Immature natural killer cell (primary cell): ENCODE results near the gene IFITM5. TPM values are rescaled to one million over a fixed set of nuclear protein-coding genes. Genes with fewer than 3 reads are reported as not detected.
"Not testable (repeated sequence)": the region's sequence is repeated elsewhere in the genome, so short reads cannot be mapped to it uniquely, and the experiment has no call there.

Experiments used
- DNase-seq, 3 donors: peaks; one replicate each; pipeline ENCODE4 v3.0.0; 2022; ENCODE audit warnings: mixed read lengths in 1 of 3
- H3K27ac Mint-ChIP-seq, 6 donors: one replicate each; pipeline ENCODE4 v1.8.0; 2020; ENCODE audit warnings: mixed read lengths in 6 of 6, mild to moderate bottlenecking in 5 of 6, inconsistent platforms in 4 of 6, moderate library complexity in 3 of 6
- H3K27me3 Mint-ChIP-seq, 3 donors: one replicate each; pipeline ENCODE4 v1.8.0; 2020 to 2021; ENCODE audit warnings: low read depth in 3 of 3, mild to moderate bottlenecking in 3 of 3, mixed read lengths in 3 of 3, moderate library complexity in 3 of 3, inconsistent platforms in 1 of 3
- H3K36me3 Mint-ChIP-seq, 3 donors: one replicate each; pipeline ENCODE4 v1.8.0; 2020; ENCODE audit warnings: mixed read lengths in 3 of 3, inconsistent platforms in 2 of 3, mild to moderate bottlenecking in 2 of 3
- H3K4me1 Mint-ChIP-seq, 2 donors: one replicate each; pipeline ENCODE4 v1.8.0; 2020; ENCODE audit warnings: inconsistent platforms in 2 of 2, mild to moderate bottlenecking in 2 of 2, mixed read lengths in 2 of 2, moderate library complexity in 1 of 2
- H3K4me3 Mint-ChIP-seq, 5 donors: one replicate each; pipeline ENCODE4 v1.8.0; 2020; ENCODE audit warnings: mild to moderate bottlenecking in 5 of 5, mixed read lengths in 5 of 5, inconsistent platforms in 3 of 5, moderate library complexity in 3 of 5
- H3K9me3 Mint-ChIP-seq, 6 donors: one replicate each; pipeline ENCODE4 v1.8.0; 2020; ENCODE audit warnings: mild to moderate bottlenecking in 6 of 6, mixed read lengths in 6 of 6, inconsistent platforms in 4 of 6, moderate library complexity in 3 of 6
- polyA plus RNA-seq, 3 donors: library from polyadenylated mRNA; unstranded; fragments of 300-500 nt; fragmentation: Illumina TruSeq; gene quantifications; one replicate each; pipeline ENCODE4 v1.2.3, GENCODE V29; 2021

Gene IFITM5
- polyA plus RNA-seq, 3 donors from 2014 or later = not detected

DNA sequence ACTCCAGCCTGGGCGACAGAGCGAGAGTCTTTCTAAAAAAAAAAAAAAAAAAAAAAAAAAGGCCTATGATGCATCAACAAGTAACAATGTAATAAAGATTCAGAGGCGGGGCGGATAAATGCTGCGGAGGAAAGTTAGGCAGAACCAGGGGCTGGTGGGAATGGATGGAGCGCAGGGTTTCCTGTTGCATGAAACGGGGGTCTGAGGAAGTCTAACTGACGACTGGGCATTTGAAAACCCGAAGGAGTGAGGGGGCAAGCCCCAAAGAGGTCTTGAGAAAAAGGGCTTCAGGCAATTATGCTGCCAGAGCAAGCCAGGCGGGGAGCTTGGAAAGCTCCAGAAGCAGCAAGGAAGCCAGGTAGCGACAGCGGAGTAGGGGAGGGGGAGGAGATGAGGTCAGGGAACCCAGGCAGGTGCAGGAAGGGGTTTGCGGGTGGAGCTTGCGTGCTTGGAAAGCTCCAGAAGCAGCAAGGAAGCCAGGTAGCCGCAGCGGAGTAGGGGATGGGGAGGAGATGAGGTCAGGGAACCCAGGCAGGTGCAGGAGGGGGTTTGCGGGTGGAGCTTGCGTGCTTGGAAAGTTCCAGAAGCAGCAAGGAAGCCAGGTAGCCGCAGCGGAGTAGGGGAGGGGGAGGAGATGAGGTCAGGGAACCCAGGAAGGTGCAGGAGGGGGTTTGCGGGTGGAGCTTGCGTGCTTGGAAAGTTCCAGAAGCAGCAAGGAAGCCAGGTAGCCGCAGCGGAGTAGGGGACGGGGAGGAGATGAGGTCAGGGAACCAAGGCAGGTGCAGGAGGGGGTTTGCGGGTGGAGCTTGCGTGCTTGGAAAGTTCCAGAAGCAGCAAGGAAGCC, 12.1 kb downstream of the IFITM5 start:
- H3K36me3 Mint-ChIP-seq, DNase-seq, H3K9me3 Mint-ChIP-seq: not testable (repeated sequence)
- Mint-ChIP-seq H3K4me1 (peaks cover 44 to 49% of the 10 kb centered on the region in 2 donors), H3K27me3 (peaks cover 8 to 15% (median 9%) of the 10 kb centered on the region in 3 donors), H3K27ac (peak overlapping the region; percentile 9 to 94 (median 78)), H3K4me3 (peak overlapping the region; percentile 84 to 90 (median 88))

DNA sequence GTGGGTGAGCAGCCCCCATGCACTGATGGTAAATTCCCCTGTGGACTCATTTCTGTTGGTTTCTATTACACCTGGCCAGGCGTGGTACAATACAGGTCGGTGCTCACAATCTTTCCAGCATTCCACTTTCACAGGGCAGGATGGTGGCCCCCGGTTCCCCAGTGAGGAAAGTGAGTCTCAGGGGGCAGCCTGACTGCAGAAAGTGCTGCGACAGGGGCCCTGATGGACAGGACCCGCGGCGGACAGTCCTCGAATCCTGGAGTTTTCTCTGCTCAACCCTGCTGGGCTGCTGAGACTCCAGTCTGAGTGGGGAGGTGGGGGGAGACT, 13.5 kb downstream of the IFITM5 start:
- peak overlapping the region in 1 of 5 donors; percentile 38 for H3K4me3 Mint-ChIP-seq

DNA sequence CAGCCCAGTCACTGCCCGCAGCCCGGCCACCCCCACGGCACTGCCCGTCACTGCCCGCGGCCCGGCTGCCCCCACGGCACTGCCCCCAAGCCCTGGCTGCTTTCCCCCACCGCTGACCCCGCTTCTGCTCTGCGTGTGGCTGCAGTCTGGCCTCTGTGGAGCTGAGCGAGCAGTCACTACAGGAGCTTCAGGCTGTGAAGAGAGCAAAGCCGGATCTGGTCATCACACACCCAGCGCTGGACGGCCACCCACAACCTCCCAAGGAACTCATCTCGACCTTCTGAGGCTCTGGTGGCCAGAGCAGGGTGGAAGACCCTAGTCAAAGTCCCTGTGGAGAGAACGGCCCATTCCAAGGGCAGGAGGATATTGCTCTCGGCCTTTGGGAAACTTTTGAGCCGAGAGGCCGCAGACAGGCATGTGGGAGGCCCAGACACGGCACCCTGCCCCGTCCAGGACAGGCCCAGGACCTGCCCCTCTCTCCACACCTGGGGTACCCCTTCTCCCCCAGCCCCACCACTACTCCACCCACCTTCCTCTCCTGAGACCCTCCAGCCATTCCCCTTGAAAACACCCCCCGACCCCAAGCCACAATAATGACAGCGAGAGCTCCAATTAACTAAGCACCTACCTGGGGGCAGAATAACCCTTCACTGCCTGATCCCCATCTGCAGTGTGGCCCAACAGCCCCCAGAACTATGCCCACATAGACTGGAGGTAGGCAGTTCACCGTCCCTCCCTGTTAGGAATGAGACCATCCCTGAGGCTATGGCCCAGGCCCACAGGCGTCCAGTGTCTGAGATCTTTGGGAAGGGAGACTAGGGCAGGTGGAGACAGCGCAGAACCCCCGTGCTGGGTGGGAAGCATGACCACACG, 14.1 kb downstream of the IFITM5 start:
- no peak for DNase-seq
- peaks cover 4 to 5% (median 4%) of the 10 kb centered on the region in 3 donors for H3K36me3 Mint-ChIP-seq
- no peak overlapping the region for H3K27ac Mint-ChIP-seq
- H3K4me3 Mint-ChIP-seq = peak overlapping the region in 1 of 5 donors; percentile 38
- H3K27me3 Mint-ChIP-seq = peaks cover 12 to 23% (median 16%) of the 10 kb centered on the region in 3 donors
- H3K9me3 Mint-ChIP-seq = no peaks in the 10 kb centered on the region
- peaks cover 49 to 53% of the 10 kb centered on the region in 2 donors for H3K4me1 Mint-ChIP-seq

More for the DNA sequence above, 13.5 kb downstream of the IFITM5 start:
- no peak for DNase-seq
- Mint-ChIP-seq H3K9me3 (no peaks in the 10 kb centered on the region), H3K4me1 (peaks cover 51 to 56% of the 10 kb centered on the region in 2 donors), H3K27ac (peak overlapping the region in 1 of 6 donors; percentile 72), H3K36me3 (peaks cover 4 to 5% (median 4%) of the 10 kb centered on the region in 3 donors), H3K27me3 (peaks cover 10 to 21% (median 16%) of the 10 kb centered on the region in 3 donors)

DNA sequence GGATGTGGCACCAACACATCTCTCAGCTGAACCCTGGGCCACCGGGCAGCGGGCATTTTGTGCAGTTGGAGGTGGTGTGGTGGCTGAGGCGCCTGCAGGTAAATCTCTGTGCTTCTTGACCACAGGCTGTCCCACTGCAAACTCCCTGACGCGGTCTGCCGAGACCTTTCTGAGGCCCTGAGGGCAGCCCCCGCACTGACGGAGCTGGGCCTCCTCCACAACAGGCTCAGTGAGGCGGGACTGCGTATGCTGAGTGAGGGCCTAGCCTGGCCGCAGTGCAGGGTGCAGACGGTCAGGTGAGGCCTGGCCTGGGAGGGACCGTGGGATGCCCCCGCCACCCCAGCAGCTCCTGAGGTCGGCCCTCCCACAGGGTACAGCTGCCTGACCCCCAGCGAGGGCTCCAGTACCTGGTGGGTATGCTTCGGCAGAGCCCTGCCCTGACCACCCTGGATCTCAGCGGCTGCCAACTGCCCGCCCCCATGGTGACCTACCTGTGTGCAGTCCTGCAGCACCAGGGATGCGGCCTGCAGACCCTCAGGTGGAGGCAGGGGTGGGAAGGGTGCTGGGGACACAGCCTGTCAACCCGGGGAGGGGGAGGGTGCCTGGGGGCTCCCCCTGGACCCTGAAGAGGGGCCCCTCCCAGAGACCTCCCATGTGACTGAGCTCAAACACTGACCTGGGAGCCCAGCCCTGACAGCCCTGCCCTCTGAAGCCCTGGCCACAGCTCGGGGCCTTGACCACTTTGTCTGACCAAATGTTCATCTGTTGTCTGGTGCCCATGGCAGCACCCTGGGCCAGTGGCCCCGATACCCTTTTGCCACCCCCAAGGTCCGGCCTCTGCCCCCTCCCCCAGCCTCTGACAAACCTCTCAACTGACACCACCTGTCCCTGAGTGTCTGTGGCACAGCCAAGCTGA, 15.0 kb downstream of the IFITM5 start:
- H3K4me3 Mint-ChIP-seq = no peak overlapping the region
- no peak overlapping the region for H3K27ac Mint-ChIP-seq
- H3K27me3 Mint-ChIP-seq = peaks cover 12 to 22% (median 16%) of the 10 kb centered on the region in 3 donors
- no peak for DNase-seq
- H3K36me3 Mint-ChIP-seq = peaks cover 4 to 5% (median 4%) of the 10 kb centered on the region in 3 donors
- no peaks in the 10 kb centered on the region for H3K9me3 Mint-ChIP-seq
- peaks cover 42 to 47% of the 10 kb centered on the region in 2 donors for H3K4me1 Mint-ChIP-seq

DNA sequence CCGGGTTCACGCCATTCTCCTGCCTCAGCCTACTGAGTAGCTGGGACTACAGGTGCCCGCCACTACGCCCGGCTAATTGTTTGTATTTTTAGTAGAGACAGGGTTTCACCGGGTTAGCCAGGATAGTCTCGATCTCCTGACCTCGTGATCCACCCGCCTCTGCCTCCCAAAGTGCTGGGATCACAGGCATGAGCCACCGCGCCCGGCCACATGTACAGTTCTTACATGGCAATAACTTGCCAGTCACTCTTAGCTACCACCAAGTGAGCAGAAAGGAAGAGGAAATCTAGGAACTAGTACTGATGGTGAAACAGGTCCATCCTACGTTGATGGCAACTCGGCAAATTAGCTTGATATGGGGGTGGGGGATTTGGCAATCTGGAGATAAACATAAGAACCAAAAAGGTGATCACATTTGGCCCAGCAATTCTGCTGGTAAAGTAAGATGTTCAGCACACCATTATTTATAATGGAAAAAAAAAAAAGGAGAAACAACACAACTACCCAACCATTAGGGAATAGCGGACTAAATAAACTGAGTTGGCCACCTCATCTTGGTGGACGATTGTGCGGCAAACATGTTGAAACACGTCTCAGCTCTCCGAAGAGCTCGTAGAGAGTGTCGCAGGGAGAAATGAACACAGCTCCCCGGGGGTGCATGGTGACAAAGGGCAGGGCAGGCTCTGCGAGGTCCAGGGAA, 15.8 kb downstream of the IFITM5 start:
- Mint-ChIP-seq H3K27ac (peak overlapping the region in 2 of 6 donors; percentile 39 to 49), H3K36me3 (peaks cover 4 to 5% (median 4%) of the 10 kb centered on the region in 3 donors), H3K27me3 (peaks cover 12 to 25% (median 16%) of the 10 kb centered on the region in 3 donors), H3K4me1 (peaks cover 44 to 49% of the 10 kb centered on the region in 2 donors), H3K9me3 (no peaks in the 10 kb centered on the region), H3K4me3 (peak overlapping the region in 2 of 5 donors; percentile 32 to 55)
- no peak for DNase-seq

DNA sequence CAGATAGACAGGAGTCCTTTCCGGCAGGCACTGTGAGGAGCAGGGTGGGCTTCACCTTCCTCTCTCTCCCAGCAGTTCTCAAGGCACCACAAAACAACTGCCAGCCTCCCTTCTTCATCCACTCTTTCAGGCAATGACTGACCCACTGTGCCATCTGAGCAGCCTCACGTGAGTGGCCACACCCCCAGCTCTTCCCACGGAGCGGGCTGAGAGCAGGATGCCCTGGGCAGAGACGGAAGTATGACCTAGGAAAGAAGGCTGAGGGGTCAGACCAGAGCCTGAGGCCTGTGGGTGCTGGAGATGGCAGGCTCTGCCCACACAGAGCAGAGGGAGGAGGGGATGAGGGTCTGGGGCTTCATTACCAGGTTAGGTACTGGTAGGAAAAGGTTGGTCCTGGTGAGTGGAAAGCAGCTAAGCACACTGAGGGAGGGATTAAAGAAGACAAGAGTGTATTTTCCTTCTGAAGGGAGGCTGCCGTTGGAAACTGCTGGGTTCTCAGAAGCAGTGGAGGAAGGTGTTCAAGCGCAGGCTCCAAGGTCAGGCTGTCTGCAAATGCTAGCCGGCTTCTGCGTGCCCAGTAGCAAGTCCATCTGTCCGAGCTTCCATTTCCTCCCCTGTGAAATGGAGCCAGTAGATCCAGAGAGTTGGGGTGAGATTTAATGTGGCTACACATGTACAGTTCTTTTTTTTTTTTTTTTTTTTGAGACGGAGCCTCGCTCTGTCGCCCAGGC, 16.5 kb downstream of the IFITM5 start:
- Mint-ChIP-seq H3K9me3 (no peaks in the 10 kb centered on the region), H3K27me3 (peaks cover 12 to 22% (median 14%) of the 10 kb centered on the region in 3 donors), H3K4me1 (peaks cover 43 to 51% of the 10 kb centered on the region in 2 donors), H3K27ac (peak overlapping the region in 3 of 6 donors; percentile 15 to 51 (median 30)), H3K4me3 (peak overlapping the region; percentile 43 to 86 (median 66)), H3K36me3 (peaks cover 4 to 5% (median 4%) of the 10 kb centered on the region in 3 donors)
- DNase-seq = no peak

DNA sequence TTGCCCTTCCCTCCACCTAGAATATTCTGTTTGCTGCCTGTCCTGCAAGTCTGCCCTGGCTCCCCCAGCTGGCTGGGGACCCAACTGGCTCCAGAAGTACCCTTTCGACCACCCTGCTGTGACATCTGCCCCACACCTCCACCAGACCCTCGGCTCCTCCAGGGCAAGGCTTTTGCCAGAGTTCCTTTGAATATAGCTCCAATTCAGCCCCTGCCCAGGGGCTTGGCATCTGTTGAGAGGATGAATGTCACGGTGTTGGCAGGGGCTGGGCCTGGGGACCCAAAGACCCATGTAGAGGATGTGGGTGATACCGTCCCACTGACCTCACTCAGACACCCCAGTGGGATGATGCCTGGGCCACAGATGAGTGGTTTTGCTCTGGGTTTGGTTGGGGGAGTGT, 17.2 kb downstream of the IFITM5 start:
- Mint-ChIP-seq H3K36me3 (peaks cover 4 to 5% (median 4%) of the 10 kb centered on the region in 3 donors), H3K27ac (peak overlapping the region in 2 of 6 donors; percentile 29 to 30), H3K9me3 (no peaks in the 10 kb centered on the region), H3K27me3 (peaks cover 12 to 25% (median 14%) of the 10 kb centered on the region in 3 donors), H3K4me3 (peak overlapping the region; percentile 63 to 86 (median 82)), H3K4me1 (peaks cover 47 to 54% of the 10 kb centered on the region in 2 donors)
- no peak for DNase-seq

DNA sequence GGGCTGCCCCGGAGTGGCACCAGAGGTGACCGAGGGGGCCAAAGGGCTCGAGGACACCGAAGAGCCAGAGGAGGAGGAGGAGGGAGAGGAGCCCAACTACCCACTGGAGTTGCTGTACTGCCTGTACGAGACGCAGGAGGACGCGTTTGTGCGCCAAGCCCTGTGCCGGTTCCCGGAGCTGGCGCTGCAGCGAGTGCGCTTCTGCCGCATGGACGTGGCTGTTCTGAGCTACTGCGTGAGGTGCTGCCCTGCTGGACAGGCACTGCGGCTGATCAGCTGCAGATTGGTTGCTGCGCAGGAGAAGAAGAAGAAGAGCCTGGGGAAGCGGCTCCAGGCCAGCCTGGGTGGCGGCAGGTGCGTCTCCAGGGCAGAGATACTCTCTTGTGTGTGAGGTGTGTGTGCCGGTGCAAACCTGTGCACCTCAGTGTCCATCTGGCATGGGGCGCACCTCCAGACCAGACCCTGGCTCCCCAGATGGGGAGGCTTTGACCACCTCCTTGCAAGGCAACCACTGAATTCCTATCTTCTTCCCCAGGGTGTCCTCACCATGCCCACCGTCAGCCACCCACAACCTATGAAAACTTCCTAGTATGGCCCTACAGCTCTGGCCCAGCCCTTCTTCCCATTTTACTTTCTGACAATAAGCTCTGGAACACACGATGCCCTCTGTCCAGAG, 17.7 kb downstream of the IFITM5 start:
- Mint-ChIP-seq H3K27me3 (peaks cover 11 to 21% (median 14%) of the 10 kb centered on the region in 3 donors), H3K9me3 (no peaks in the 10 kb centered on the region), H3K27ac (peak overlapping the region in 2 of 6 donors; percentile 36 to 53), H3K36me3 (peaks cover 4 to 9% (median 4%) of the 10 kb centered on the region in 3 donors), H3K4me3 (peak overlapping the region; percentile 79 to 86 (median 82)), H3K4me1 (peaks cover 45 to 54% of the 10 kb centered on the region in 2 donors)
- DNase-seq = no peak

DNA sequence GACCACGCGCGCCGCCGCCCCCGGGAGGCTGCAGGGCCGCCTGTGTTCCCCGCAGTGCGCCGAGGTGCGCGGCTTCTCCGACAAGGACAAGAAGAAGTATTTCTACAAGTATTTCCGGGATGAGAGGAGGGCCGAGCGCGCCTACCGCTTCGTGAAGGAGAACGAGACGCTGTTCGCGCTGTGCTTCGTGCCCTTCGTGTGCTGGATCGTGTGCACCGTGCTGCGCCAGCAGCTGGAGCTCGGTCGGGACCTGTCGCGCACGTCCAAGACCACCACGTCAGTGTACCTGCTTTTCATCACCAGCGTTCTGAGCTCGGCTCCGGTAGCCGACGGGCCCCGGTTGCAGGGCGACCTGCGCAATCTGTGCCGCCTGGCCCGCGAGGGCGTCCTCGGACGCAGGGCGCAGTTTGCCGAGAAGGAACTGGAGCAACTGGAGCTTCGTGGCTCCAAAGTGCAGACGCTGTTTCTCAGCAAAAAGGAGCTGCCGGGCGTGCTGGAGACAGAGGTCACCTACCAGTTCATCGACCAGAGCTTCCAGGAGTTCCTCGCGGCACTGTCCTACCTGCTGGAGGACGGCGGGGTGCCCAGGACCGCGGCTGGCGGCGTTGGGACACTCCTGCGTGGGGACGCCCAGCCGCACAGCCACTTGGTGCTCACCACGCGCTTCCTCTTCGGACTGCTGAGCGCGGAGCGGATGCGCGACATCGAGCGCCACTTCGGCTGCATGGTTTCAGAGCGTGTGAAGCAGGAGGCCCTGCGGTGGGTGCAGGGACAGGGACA, 18.4 kb downstream of the IFITM5 start:
- Mint-ChIP-seq H3K9me3 (no peaks in the 10 kb centered on the region), H3K27me3 (peaks cover 10 to 20% (median 14%) of the 10 kb centered on the region in 3 donors), H3K4me1 (peaks cover 46 to 57% of the 10 kb centered on the region in 2 donors), H3K4me3 (peak overlapping the region; percentile 79 to 86 (median 82)), H3K27ac (peak overlapping the region in 3 of 6 donors; percentile 36 to 76 (median 66)), H3K36me3 (peaks cover 4 to 9% (median 4%) of the 10 kb centered on the region in 3 donors)
- DNase-seq = peak; percentile 35 to 56 (median 52)

DNA sequence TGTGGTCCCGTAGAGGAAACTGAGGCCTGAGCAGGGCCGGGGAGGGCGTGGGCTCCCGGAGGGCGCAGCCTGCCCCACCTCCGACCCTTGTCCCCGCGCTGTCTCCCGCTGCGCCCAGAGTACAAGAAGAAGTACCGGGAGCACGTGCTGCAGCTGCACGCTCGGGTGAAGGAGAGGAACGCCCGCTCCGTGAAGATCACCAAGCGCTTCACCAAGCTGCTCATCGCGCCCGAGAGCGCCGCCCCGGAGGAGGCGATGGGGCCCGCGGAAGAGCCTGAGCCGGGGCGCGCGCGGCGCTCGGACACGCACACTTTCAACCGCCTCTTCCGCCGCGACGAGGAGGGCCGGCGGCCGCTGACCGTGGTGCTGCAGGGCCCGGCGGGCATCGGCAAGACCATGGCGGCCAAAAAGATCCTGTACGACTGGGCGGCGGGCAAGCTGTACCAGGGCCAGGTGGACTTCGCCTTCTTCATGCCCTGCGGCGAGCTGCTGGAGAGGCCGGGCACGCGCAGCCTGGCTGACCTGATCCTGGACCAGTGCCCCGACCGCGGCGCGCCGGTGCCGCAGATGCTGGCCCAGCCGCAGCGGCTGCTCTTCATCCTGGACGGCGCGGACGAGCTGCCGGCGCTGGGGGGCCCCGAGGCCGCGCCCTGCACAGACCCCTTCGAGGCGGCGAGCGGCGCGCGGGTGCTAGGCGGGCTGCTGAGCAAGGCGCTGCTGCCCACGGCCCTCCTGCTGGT, 19.2 kb downstream of the IFITM5 start:
- H3K27me3 Mint-ChIP-seq = peaks cover 10 to 20% (median 10%) of the 10 kb centered on the region in 3 donors
- H3K27ac Mint-ChIP-seq = no peak overlapping the region
- peak; percentile 26 to 43 (median 35) for DNase-seq
- no peaks in the 10 kb centered on the region for H3K9me3 Mint-ChIP-seq
- H3K4me3 Mint-ChIP-seq = peak overlapping the region; percentile 75 to 85 (median 82)
- H3K4me1 Mint-ChIP-seq = peaks cover 46 to 57% of the 10 kb centered on the region in 2 donors
- H3K36me3 Mint-ChIP-seq = peaks cover 4 to 9% (median 4%) of the 10 kb centered on the region in 3 donors
